HEK293T (cell line): ENCODE measurements around the gene CYFIP1.

Experiments
- CTCF ChIA-PET: fragments of 350-600 bp; formaldehyde crosslinking; extraction: SDS; loops from one replicate; lab custom pipeline; 2021; ENCODE audit warnings: antibody characterized with exemption, inconsistent platforms; lab: Yijun Ruan, JAX
- POLR2A ChIA-PET: fragments of 350-600 bp; formaldehyde crosslinking; extraction: SDS; loops from one replicate; lab custom pipeline; 2020; ENCODE audit warnings: antibody characterized with exemption, inconsistent platforms; lab: Yijun Ruan, JAX
- DNase-seq: peaks from one replicate; pipeline ENCODE4 v3.0.0; 2012; ENCODE audit warnings: mixed read lengths; ENCODE audit errors: extremely low spot score
- ARNT ChIP-seq: fragments of 450-650 bp; IDR thresholded peaks from 2 replicates; pipeline ENCODE4 v1.6.1; 2017; ENCODE audit warnings: mild to moderate bottlenecking
- BHLHE40 ChIP-seq: fragments of 450-650 bp; IDR thresholded peaks from 2 replicates; pipeline ENCODE4 v1.6.1; 2016; ENCODE audit warnings: mild to moderate bottlenecking, moderate library complexity, borderline replicate concordance
- CTBP1 ChIP-seq: fragments of 450-650 bp; IDR thresholded peaks from 2 replicates; pipeline ENCODE4 v1.6.1; 2016; ENCODE audit warnings: borderline replicate concordance
- ELF4 ChIP-seq: fragments of 450-650 bp; IDR thresholded peaks from 2 replicates; pipeline ENCODE4 v1.6.1; 2017; ENCODE audit warnings: antibody characterized with exemption
- FOXA1 ChIP-seq: fragments of 450-650 bp; IDR thresholded peaks from 2 replicates; pipeline ENCODE4 v1.6.1; 2016; ENCODE audit warnings: mild to moderate bottlenecking
- FOXK2 ChIP-seq: fragments of 450-650 bp; IDR thresholded peaks from 2 replicates; pipeline ENCODE4 v1.6.1; 2016; ENCODE audit warnings: mild to moderate bottlenecking
- FOXM1 ChIP-seq: fragments of 450-650 bp; IDR thresholded peaks from 2 replicates; pipeline ENCODE4 v1.6.1; 2017; ENCODE audit warnings: mild to moderate bottlenecking, borderline replicate concordance
- HDGF ChIP-seq: fragments of 450-650 bp; IDR thresholded peaks from 2 replicates; pipeline ENCODE4 v1.6.1; 2017; ENCODE audit warnings: antibody characterized with exemption, borderline replicate concordance
- L3MBTL2 ChIP-seq: fragments of 450-650 bp; conservative IDR thresholded peaks from 2 replicates; pipeline ENCODE4 v1.6.1; 2016; ENCODE audit warnings: mild to moderate bottlenecking
- LEF1 ChIP-seq: fragments of 450-650 bp; IDR thresholded peaks from 2 replicates; pipeline ENCODE4 v1.6.1; 2017; ENCODE audit warnings: mild to moderate bottlenecking, borderline replicate concordance
- NFRKB ChIP-seq: fragments of 450-650 bp; IDR thresholded peaks from 2 replicates; pipeline ENCODE4 v1.6.1; 2016; ENCODE audit warnings: mild to moderate bottlenecking, moderate library complexity
- SP1 ChIP-seq: fragments of 450-650 bp; IDR thresholded peaks from 2 replicates; pipeline ENCODE4 v1.6.1; 2017
- SUZ12 ChIP-seq: fragments of 450-650 bp; IDR thresholded peaks from 2 replicates; pipeline ENCODE4 v1.6.1; 2016; ENCODE audit warnings: mild to moderate bottlenecking
- TARDBP ChIP-seq: fragments of 450-650 bp; IDR thresholded peaks from 2 replicates; pipeline ENCODE4 v1.6.1; 2016
- ZNF384 ChIP-seq: fragments of 450-650 bp; IDR thresholded peaks from 2 replicates; pipeline ENCODE4 v1.6.1; 2016
- TF ChIP-seq, protein P1 (sequence below): fragments of 450-650 bp; IDR thresholded peaks from 2 replicates; pipeline ENCODE4 v1.6.1; 2016

The CYFIP1 gene

DNA sequence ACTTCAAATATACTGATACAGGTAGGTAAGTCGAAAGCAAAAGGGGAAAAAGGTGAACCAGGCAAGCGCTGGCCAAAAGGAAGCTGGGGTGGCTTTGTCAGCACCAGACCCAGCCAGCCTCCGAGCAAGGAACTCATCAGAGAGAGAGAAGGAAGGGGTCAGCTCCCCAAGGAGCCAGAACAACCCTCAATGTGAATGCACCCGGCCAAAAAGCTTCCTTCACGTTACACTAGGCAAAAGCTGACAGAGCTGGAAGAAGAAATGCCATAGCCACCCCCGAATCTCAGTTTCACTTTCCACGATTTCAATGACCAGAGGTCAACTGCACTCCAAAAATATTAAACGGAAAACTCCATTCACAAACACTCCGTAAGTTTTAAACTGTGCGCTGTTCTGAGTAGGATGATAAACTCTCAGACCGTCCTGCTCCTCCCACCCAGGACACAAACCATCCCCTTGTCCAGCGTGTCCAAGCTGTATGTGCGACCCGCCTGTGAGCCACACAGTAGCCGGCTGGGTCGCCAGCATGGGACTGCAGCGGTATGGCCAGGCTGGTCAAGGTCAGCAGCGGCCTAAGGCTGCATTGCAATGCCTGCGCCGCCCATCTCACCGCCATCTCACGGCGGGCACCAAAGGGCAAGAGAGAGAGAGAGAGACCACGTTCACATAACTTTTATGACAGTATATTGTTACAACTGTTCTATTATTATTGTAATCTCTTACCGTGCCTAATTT, 29.7 kb downstream of the CYFIP1 start:
- ChIA-PET POLR2A (interaction anchor here (0.8 kb wide), 1 partner anchor 89 kb away, joined by 3 read pairs; the partner anchor contains the start of gene TUBGCP5), CTCF (no interaction called here)
- TF ChIP-seq, protein P1, sequence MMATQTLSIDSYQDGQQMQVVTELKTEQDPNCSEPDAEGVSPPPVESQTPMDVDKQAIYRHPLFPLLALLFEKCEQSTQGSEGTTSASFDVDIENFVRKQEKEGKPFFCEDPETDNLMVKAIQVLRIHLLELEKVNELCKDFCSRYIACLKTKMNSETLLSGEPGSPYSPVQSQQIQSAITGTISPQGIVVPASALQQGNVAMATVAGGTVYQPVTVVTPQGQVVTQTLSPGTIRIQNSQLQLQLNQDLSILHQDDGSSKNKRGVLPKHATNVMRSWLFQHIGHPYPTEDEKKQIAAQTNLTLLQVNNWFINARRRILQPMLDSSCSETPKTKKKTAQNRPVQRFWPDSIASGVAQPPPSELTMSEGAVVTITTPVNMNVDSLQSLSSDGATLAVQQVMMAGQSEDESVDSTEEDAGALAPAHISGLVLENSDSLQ = no peak
- TF ChIP-seq L3MBTL2 = no peak
- no peak for TF ChIP-seq ELF4
- TF ChIP-seq FOXM1 = no peak
- TF ChIP-seq SP1 = no peak
- TF ChIP-seq FOXA1 = no peak
- no peak for TF ChIP-seq BHLHE40
- no peak for TF ChIP-seq FOXK2
- no peak for DNase-seq

DNA sequence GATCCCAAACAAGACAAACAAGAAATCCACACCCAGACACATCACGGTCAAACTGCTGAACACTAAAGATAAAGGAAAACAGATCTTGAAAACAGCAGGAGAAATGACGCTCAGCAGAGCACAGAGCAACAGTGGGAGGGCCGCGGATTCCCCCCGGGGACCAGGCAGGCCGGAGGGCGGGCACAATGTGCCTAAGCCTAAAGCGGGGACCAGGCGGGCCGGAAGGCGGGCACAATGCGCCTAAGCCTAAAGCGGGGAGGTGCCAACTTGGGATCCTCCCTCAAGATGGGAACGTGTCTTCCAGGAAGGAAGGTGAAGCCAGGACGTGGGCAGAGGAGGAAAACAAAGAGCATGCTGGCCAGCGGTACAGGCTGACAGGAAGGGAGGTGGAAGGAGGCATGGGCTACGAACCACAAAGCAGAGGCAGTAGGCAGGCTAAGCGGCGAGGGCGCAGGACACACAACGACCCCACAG, 31.1 kb downstream of the CYFIP1 start:
- POLR2A ChIA-PET = no interaction called here
- CTCF ChIA-PET = no interaction called here
- peak; percentile 33 for DNase-seq
- no peak for TF ChIP-seq FOXM1
- no peak for TF ChIP-seq ELF4
- TF ChIP-seq NFRKB = no peak
- TF ChIP-seq L3MBTL2 = no peak
- TF ChIP-seq BHLHE40 = no peak
- no peak for TF ChIP-seq ARNT
- TF ChIP-seq FOXA1 = no peak
- no peak for TF ChIP-seq TARDBP
- TF ChIP-seq SUZ12 = no peak

DNA sequence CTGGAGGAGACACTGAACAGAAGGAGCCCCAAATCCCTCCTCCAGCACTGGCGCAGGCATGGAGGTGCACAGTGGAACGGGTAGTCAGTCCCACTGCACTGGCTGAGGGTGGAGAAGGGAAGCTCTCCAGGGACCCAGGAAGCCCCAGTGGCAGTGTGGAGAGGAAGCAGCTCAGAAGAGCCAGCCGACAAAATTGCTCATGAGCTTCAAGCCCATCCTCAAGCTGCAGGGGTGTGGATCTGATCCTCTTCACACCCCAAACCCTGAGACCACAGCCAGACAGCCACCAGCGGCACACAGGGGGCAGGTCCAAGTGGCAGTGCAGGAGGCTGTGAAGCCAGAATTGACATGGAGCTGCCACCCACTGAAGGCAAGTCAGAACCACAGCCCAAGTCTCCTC, 32.1 kb downstream of the CYFIP1 start:
- no peak for DNase-seq
- TF ChIP-seq NFRKB = no peak
- TF ChIP-seq SUZ12 = no peak
- no peak for TF ChIP-seq SP1
- TF ChIP-seq FOXK2 = no peak
- no peak for TF ChIP-seq L3MBTL2
- no peak for TF ChIP-seq ZNF384
- no peak for TF ChIP-seq FOXA1
- POLR2A ChIA-PET = no interaction called here
- CTCF ChIA-PET = no interaction called here

DNA sequence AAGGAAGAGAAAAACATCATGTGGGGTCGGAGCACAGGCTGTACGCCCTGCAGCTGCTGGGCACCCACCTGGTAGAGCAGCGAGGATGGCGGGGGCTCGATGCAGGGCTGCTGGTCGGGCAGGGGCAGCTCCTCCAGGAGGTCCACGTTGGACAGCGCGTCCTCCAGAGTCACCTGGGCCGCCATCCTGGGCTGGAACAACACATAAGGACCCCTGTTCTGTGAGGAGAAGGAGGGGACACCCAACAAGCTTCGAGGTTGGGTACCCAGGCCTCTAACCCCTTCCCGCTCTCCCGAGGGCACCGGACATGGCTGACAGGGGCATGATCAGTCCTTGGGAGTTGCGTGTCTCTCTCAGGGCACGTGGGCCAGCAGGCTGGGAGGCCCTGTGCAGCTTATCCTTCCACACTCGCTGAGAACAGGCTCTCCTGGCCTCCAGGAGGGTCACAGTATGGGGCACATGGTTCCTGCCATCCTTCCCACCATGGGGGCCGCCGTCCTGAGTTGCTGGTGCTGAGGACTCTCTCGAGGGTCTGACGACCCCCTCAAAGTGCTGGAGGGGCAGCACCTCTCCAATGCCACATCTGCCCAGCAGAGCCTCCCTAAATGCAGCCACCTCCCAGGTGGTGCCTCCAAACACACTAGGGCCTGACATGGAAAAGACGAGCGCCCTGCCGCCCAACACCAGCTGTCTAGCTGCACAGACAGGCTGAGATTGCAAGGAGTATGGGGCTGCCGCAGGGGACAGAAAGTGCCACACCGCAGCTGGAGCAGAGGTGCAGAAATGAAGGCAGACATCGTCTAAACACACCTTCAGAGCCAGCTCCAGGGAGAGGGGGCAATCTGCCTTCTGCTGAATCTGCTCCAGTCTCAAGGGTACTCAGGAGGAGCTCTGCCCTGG, 32.8 kb downstream of the CYFIP1 start:
- CTCF ChIA-PET = no interaction called here
- no peak for TF ChIP-seq FOXA1
- TF ChIP-seq TARDBP = no peak
- no peak for TF ChIP-seq CTBP1
- TF ChIP-seq FOXK2 = no peak
- no peak for TF ChIP-seq L3MBTL2
- TF ChIP-seq HDGF = no peak
- TF ChIP-seq, protein P1 = no peak
- TF ChIP-seq SUZ12 = no peak
- no peak for TF ChIP-seq BHLHE40
- TF ChIP-seq ZNF384 = no peak
- no peak for TF ChIP-seq ARNT
- no peak for TF ChIP-seq SP1
- TF ChIP-seq FOXM1 = no peak
- TF ChIP-seq NFRKB = no peak
- TF ChIP-seq LEF1 = no peak
- TF ChIP-seq ELF4 = no peak
- DNase-seq = no peak
- POLR2A ChIA-PET = no interaction called here

DNA sequence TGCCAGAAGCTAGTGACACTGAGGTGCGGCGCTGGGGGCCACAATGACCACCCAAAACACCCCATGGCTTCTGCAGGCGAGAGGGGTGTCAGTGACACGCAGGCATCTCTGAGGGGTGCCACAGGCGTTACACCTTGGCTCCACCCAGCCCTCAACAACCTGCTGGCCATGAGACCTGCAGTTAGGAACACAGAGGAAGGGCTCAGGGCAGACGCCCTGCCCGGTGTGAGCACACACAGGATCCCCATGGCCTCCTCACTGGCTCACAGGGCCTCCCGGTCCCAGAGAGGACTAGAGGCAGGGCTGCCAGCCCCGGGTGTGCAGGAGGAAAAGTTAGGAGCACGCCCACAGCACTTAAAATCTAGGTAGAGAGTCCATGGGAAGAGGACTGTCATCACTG, 35.1 kb downstream of the CYFIP1 start:
- TF ChIP-seq HDGF (no peak), L3MBTL2 (no peak), BHLHE40 (no peak), LEF1 (no peak), TARDBP (no peak), FOXK2 (no peak), ELF4 (no peak), SUZ12 (no peak)
- TF ChIP-seq, protein P1 = no peak
- ChIA-PET POLR2A (no interaction called here), CTCF (no interaction called here)
- no peak for DNase-seq

DNA sequence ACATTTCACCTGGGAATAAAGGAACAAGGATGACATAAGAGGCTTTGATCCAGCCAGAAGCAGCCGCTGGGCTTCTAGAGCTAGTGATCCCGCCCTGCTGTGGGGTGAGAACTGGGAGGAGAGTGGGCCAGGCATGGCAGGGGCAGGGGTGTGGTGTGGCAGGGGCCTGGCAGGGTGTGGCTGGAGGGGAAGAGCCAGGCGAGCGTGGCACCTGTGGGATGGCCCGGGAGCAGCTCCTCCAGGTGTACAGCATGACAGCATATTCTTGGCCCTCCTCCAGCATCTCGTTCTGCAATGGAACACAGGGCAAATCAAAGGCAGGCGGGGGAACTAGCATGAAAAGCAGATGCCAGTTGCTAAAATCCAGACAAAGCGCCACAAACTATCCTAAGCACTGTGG, 35.5 kb downstream of the CYFIP1 start:
- no peak for TF ChIP-seq TARDBP
- TF ChIP-seq, protein P1 = no peak
- ChIA-PET CTCF (interaction anchor here (0.6 kb wide), 1 partner anchor 21 kb away, joined by 8 read pairs; no protein-coding TSS in a partner anchor), POLR2A (no interaction called here)
- no peak for DNase-seq
